Pons (tissue), 1 donor: Measurements from ENCODE around the gene THSD7A.
A peak's percentile ranks its signal among the peaks of the same experiment; 100 is the strongest.
"Not testable (repeated sequence)": the region's sequence is repeated elsewhere in the genome, so short reads cannot be mapped to it uniquely, and the experiment has no call there.

Source experiments
- DNase-seq: peaks from one replicate; pipeline ENCODE4 v3.0.0-alpha.2; 2016; ENCODE audit warnings: low spot score

Gene THSD7A

GRCh38 chr7:11457419-11457818 is 374.6 kb downstream of the THSD7A start:
- no peak for DNase-seq

DNA sequence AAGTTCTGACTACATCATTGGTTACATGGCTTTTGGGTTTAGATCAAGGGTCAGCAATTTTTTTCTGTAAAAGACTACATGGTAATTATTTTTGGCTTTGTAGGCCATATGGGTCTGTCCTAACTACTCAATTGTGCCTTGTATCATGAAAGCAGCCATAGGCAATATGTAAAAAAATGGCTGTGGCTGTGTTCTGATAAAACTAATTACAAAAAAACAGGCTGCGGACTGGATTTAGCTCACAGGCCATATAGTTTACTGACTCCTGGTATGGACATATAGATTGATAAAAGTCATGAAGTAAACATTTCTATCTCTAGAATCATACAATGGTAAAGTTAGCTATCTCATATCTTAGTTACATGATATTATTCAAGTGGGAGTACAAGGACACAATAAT is 375.4 kb downstream of the THSD7A start:
- no peak for DNase-seq

DNA sequence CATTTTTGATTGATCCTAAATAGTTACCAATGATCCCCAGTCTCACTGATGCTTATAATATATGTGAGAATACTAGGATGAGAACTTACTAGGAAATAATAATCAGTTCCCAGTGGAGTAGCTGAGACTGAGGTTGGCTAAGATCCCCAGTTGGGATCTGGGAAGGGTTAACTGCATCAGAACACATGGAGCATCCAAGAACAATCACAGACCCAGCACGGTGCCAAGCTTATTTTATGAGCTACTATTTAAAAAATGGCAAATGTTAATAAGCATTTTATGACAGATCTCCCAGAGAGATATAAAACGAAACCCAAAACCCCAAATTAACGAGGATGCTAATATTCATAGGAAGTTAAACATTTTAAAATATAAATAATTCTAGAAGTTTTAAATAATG is 379.5 kb downstream of the THSD7A start:
- no peak for DNase-seq

- DNase-seq, result no peak
Measured at GRCh38 chr7:11450281-11450680, 381.7 kb downstream of the THSD7A start.

DNA sequence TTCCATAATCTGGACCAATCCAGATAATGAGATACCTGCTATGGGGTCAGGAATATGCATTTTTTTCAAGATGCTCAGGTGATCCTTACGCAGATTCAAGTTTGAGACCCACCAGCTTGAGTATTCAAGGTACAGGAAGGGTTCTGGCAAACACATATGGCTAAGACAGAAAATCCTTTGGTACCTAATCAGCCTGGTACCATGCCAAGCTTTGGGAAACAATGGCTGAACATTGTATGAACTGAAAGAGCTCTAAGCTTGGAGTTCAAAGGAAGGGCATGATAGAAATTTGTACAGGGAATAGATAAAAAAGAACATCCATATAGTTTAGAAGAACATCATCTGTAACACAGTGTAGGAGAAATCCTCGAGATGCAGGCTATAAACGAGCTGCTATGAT is 382.7 kb downstream of the THSD7A start:
- DNase-seq, result no peak

DNA sequence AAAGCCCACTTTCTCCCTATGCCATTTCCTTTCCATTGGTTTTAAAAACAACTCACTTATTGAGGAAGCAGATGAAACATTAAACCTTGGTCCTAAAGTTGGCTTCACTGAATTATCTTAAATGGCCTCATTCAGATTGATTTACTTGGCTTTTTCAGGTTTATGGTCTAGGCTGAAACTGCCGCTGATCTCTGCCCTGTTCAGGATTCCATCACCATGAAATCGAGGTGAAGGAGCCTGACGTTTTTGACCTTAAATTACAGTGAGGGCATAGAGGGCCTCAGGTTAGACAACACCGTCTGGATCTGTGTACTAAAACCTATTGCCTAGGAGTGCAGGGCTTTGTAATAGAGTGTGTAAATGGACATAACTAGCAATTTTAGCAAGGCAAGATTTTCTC is 383.7 kb downstream of the THSD7A start:
- DNase-seq, result no peak

- no peak for DNase-seq
Measured at GRCh38 chr7:11447106-11447505, 384.9 kb downstream of the THSD7A start.

GRCh38 chr7:11443934-11444333 is 388.1 kb downstream of the THSD7A start:
- not testable (repeated sequence) for DNase-seq

- DNase-seq, result no peak
Measured at GRCh38 chr7:11437994-11438393, 394.0 kb downstream of the THSD7A start.

GRCh38 chr7:11436773-11437524 is 395.0 kb downstream of the THSD7A start:
- no peak for DNase-seq

- DNase-seq, result no peak
Measured at GRCh38 chr7:11436316-11436715, 395.7 kb downstream of the THSD7A start.

DNA sequence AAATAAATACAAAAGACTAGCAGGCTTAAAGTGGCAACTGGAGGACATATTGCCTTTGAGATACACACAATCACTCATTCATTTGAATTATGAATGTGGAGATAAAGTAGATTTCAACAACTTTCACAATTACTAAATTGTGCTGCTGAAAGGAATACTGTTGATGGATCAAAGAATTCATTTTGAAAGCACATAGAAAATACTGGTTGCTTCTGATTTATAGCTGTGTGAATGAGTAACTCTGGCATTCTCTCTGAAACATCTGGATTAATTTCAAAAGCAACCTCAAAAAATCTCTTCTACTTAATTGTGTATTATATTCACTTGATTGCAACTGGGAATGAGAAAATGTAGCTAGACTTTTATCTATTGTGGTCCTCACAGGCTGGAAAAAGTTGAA is 397.6 kb downstream of the THSD7A start:
- no peak for DNase-seq

- DNase-seq, result no peak
Measured at GRCh38 chr7:11430841-11431240, 401.2 kb downstream of the THSD7A start.

DNA sequence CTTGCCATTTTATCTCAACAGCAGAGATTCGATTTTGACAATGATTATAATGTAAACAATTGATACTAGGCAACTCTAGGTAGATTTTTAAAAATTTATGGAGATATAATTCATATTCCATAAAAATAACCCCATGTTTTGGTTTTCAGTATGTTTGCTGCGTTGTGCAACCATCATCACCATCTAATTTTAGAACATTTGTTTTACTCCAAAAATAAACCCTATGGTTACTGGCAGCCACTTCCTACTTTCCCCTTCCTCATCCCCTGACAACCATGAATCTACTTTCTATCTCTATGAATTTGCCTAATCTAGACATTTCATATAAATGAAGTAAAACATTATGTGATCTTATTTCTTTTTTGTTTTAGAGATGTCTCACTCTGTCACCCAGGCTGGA is 401.9 kb downstream of the THSD7A start:
- DNase-seq, result no peak

DNA sequence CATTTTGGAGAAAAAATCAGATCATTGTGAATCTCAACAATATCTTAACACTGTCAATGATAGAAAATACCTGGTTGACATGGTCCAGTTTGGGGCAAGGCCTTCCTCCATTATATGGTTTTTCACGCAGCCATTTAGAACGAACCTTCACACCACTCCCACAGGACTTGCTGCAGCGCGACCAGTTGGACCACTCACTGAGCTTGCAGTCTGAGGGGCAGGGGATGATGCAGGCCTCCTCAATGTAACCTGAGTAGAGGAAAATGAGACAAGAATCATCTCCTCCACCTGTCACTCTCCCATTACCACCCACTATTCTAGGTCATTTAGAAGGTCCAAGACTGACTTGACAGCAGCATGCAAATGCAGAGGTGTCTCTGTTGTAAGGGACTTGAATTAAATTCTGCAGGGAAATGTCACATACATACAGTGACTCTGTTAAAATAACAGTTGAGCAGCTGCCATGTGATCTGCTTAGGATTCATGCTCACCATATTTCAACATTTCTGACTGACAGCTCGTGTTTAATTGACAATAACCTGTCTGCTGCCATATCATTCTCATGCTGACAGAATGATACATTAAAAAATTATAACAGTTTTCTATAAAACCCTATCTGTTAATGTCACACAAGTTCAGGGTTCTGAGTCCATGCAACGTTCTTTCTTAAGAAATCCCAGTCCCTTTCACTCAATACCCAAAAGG is 403.0 kb downstream of the THSD7A start:
- DNase-seq, result no peak

DNA sequence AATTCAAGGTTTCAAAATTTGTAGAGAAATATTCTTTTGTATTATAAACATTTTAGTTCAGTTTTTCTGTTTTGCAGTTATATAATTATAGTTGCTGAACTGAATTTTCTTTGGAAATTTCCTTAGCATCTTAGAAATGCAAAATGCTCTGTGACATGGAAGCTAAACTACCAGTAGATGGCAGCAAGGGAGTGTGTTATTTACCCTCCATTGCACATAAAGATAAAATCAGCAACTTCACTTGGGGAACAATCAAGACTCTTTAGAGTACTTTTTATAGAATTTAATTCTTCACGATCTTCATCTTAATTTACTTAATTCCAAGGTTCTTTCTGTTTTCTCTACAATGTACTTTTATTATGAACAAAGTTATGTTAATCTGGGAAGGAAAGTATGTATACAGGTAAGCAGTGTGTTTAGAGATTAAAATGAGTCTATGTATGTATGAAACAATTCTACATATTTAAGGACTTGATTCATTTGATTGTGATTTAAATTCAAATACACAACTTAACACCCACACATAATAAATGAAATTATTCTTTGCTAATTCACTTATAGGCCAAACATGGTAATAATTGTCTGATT is 404.2 kb downstream of the THSD7A start:
- DNase-seq, result peak; percentile 80

GRCh38 chr7:11424006-11424405 is 408.0 kb downstream of the THSD7A start:
- no peak for DNase-seq

GRCh38 chr7:11420049-11420448 is 411.9 kb downstream of the THSD7A start:
- DNase-seq, result no peak

GRCh38 chr7:11416641-11417458 is 415.1 kb downstream of the THSD7A start:
- DNase-seq, result peak; percentile 68

DNA sequence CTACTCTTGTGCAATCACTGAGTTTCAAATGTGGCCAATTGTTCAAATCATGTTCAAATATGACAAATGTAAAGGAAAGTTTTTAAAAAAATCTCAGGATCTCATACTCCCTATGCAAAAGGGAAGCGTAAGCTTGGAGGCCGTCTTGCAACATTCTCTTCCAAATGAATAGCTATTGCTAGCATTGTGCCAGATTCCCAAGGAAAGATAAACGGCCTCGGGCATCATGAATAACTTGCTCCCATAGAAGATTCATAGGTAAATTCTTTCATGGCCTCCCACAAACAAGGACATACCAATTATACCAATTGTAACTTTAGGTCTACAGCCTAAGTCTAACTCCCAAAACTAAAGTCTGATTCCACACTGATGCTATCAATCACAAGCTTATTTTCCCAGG is 416.9 kb downstream of the THSD7A start:
- no peak for DNase-seq

DNA sequence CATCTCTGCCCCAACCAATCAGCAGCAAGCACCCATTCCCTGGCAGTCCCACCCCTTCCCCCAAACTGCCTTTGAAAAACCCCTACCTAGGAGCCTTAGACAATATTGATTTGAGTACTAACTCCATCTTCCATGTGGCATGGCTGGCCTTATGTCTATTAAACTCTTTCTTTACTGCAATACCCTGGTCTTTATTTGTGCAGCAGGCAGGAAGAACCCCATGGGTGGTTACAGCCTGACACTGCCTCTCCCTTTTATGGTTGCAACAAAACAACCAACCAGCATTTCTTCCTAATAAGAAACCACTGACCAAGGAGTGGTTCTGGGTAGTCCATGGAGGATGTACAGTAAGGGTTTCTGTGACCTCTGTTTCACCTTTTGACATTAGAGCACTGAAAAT is 418.1 kb downstream of the THSD7A start:
- no peak for DNase-seq

GRCh38 chr7:11412036-11412435 is 420.0 kb downstream of the THSD7A start:
- DNase-seq, result no peak
